Stimulated activated CD4-positive, alpha-beta T cell treated with anti-CD3 and anti-CD28 coated beads, Interleukin-4, amount 100 ng/mL, for 48 hours (primary cell): ENCODE measurements around the gene ZNF112.
A peak's percentile ranks its signal among the peaks of the same experiment; 100 is the strongest.
"Not testable (repeated sequence)": the region's sequence is repeated elsewhere in the genome, so short reads cannot be mapped to it uniquely, and the experiment has no call there.

ENCODE experiments used
- DNase-seq, 2 donors: peaks; one replicate each; pipeline ENCODE4 v3.0.0-alpha.2; 2020; ENCODE audit warnings: low read depth in 2 of 2

Gene ZNF112

GRCh38 chr19:44356383-44357111 lies at the start of gene ZNF112:
ZNF112 (minus strand) TSS chr19:44356680; CDS start chr19:44340539, 16,141 bp downstream.
- peak in 1 of 2 donors; percentile 1 for DNase-seq

DNA sequence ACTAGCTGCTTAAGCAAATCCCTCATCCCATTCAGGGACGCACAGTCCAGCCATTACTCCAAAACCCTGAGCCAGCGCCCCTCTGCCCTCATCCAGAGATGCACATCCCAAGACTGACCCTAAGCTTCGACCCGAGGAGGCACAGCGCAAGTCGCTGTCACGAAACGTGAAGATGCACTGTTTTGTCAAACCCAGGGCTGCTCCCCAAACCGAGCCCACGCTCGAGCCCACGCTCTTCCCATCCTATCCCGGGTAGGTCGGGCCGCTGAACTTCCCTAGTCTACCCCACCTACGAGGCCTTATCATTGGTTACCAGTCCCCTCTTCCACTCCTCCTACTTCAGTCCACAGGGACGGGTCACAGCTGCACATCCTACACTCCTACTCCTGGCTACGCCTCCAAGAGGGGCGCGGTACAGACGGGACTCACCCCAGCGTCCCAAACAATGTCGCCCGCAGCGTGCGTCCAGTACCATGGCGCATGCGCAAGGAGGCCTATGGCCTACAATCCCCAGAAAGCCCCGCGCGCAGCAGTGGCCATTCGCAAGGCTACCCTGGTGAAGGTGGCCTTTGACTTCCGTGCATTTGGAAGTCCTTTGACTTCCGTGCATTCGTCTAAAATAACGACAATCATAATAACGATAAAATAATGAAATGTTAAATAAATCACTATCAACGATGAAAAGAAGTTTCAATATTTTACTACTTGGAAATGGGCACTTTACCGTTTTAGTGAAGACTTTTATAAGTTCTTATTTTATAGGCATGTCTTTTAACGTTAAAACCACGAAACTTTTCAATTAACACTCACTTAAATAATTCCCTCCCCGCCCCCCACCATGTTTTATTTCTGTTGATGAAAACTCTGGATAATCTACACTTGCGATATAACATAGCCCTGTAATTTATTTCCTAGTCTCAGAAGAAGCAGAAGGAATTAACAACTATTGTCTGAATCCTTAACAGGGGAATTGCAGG lies 44.9 kb upstream of the ZNF112 start, which contains the start of gene ZNF285:
TSS of gene ZNF285 (minus strand) at position 470 of the 977 bp plus-strand sequence. CDS start 4,395 bp downstream, outside the sequence.
- DNase-seq = peak; percentile 67 to 68

GRCh38 chr19:44389268-44389667 lies 32.8 kb upstream of the ZNF112 start:
- not testable (repeated sequence) for DNase-seq

DNA sequence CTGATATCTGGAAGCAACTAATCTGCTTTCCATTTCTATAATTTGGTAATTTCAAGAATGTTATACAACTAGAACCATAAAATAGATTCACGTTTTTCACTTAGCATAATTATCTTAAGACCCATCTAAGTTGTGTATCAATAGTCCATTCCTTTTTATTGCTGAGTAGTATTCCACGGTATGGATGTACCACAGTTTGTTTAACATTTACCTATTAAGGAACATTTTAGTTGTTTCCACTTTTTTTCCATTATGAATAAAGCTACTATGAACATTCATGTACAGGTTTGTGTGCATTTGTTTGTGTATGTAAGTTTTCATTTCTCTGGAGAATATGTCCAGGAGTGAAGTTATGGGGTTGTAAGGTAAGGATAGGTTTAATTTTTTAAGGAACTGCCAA lies 18.3 kb upstream of the ZNF112 start:
- DNase-seq = no peak

- DNase-seq = no peak
Observed at GRCh38 chr19:44371815-44372480, 15.5 kb upstream of the ZNF112 start.

DNA sequence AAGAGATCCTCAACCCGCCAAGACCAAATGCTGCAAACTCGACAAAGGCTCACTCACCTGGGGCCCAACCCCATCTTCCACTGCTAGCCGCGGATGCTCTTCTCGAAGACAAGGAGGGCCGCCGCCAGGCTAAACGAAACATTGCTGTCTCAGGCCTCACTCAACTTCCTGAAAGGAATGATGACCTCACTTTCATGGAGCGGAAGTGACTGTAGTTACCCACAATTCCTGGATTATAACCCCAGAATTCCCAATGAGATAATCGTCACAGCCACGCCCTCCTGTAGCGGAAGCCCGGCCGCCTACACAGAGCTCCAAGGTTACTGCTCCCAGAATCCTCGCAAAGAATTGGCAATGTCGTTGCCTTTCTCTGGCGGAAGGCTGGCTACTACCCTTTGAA lies 10.5 kb upstream of the ZNF112 start:
- DNase-seq = no peak

GRCh38 chr19:44346556-44346955 lies 9.9 kb downstream of the ZNF112 start:
- DNase-seq = no peak

- DNase-seq = no peak
Observed at GRCh38 chr19:44345959-44346358, 10.5 kb downstream of the ZNF112 start.

GRCh38 chr19:44344255-44344654 lies 12.2 kb downstream of the ZNF112 start:
- no peak for DNase-seq

DNA sequence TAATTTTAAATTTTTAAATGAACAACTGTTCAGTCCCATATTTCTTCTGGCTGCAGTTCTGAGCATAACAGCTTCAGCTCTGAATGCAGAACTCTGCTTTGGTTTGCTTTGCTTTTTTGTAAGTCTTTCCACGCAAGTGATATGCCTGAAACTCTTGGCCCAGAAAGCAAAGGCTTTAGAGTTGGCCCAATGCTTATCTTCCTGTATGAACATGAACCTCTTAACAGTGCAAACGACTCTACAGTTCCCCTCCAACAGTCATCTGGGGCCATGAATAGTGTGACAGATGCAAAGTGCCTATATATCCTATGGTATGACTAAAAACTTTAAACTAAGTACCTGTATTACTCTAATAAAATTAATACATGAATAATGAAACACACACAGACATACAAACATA lies 14.7 kb downstream of the ZNF112 start:
- no peak for DNase-seq

- DNase-seq = not testable (repeated sequence)
Observed at GRCh38 chr19:44334639-44335038, 21.8 kb downstream of the ZNF112 start.

DNA sequence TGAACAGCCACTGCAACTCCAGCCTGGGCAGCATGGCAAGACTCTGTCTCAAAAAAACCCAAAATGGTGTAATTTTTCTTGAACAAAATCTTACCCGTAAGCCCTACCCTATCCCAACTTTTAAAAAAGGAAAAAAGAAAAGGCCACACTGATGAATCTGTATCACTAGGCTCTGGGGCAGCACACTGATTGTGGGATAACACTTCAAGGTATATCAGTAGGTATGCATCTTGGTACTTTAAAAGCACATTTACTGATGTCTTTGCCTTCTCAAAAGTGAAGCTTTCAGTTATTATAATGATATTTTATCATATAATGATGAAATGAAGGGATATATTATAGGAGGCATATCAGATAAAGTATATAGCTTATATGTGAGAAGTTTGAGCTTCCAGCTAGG lies 24.3 kb downstream of the ZNF112 start:
- no peak for DNase-seq

DNA sequence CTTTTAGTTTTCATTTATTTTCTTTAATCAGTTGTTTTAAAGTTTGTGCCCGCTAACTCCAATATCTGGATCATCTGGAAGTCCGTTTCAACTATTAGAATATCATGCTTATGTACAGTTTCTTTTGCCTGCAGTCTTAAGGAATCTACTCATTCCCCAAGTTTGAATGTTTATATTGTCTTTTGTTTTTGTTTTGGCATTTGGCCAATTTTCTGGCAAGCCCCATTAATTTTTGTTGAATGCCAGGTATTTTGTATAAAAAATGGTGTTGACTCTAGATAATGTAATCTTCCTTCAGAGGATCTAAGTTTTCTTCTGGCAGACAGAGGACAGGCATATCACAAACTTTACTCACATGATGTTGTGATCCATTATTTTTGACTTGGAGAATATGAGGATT lies 40.6 kb downstream of the ZNF112 start:
- DNase-seq = no peak

DNA sequence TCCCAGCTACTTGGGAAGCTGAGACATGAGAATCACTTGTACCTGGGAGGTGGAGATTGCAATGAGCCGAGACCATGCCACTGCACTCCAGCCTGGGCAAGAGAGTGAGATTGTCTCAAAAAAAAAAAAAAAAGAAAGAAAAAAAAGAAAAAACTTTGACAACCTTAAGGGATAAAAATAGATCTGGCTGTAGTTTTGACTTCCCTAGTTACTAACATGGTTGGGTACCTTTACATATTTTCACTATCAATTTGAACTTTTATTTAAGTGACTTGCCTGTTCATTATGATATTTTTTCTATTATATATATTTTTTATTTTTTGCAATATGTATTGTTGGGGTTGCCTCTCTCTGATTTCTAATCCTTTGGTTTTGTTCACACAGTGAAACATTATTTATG lies 43.2 kb downstream of the ZNF112 start:
- DNase-seq = no peak

GRCh38 chr19:44308011-44308410 lies 48.5 kb downstream of the ZNF112 start:
- no peak for DNase-seq

DNA sequence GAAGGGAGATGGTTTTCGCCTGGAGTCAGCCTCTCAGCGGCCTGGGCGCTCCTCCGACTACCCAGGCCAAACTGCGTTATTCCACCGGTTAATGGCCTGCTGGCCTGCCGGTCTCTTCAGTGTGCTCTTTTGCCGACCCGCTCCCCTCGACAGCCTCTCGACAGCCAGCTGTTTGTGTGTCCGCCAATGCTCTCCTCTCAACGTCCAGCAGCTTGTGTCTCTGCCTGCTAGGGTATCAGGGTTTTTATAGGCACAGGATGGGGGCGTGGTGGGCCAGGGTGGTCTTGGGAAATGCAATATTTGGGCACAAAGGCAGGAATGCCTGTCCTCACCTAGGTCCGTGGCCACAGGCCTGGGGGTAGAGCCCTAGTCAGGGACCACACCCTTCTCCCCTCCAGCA lies 50.2 kb downstream of the ZNF112 start:
- no peak for DNase-seq

- no peak for DNase-seq
Observed at GRCh38 chr19:44305457-44305856, 51.0 kb downstream of the ZNF112 start.

GRCh38 chr19:44304659-44305193 lies 51.8 kb downstream of the ZNF112 start, which contains the start of gene ZNF235:
ZNF235 (minus strand) TSS chr19:44305025; CDS start chr19:44303404, 1,621 bp downstream.
- peak; percentile 47 to 75 for DNase-seq

- DNase-seq = no peak
Observed at GRCh38 chr19:44303976-44304568, 52.4 kb downstream of the ZNF112 start.

DNA sequence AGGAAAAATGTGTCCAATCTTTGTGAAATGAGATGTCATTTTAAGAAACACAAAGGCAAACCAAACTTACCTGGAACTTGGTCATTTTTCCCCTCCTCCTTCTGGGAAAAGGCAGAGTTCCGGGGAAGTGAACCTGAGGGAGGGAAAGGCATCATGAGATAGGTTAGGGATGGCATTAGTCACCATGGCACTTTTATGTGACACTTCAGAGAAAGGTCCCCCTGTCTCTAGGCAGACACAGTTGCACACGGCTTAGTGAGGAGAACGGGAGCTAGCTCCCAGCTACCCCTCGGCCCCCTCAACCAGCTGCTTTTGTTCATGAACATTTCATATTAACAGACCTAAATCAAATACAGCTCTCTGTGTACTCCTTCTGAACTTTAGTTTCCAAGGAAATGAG lies 53.2 kb downstream of the ZNF112 start:
- no peak for DNase-seq

DNA sequence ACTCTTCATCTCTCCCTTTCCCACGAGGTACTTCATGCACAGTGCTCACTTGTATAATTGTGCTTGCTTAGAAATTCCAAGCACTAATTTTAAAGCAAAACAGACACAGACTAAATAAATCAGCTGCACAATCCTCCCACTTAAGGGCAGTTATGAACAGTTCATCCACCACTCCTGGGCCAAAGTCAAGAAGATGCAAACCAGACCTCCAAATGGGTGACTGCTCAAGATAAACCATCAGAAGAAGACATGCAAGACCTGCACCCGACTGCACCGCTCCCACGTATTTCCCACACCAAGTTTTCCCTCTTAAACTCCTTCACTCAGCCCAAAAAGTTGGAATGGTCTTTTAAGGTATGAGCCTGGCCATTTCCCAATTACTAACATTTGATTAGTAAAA lies 71.5 kb downstream of the ZNF112 start:
- DNase-seq = no peak
